WERI-Rb-1 (cell line): ENCODE data around the gene CNOT6.

Experiments
- DNase-seq: peaks from one replicate; pipeline ENCODE4 v3.0.0-alpha.2; 2020
- H3K27ac ChIP-seq: fragments of 250-450 bp; sonication (Bioruptor Pico); 2 replicates; pipeline ENCODE4 v1.5.1; 2020; ENCODE audit warnings: mild to moderate bottlenecking, moderate library complexity
- H3K27me3 ChIP-seq: fragments of 250-450 bp; sonication (Bioruptor Pico); 2 replicates; pipeline ENCODE4 v1.5.1; 2021; ENCODE audit warnings: mild to moderate bottlenecking, low read depth, moderate library complexity; ENCODE audit not compliant: insufficient read depth, severe bottlenecking
- H3K36me3 ChIP-seq: fragments of 250-450 bp; sonication (Bioruptor Pico); 2 replicates; pipeline ENCODE4 v1.5.1; 2020; ENCODE audit warnings: mild to moderate bottlenecking, moderate library complexity
- H3K4me3 ChIP-seq: 2 replicates; pipeline ENCODE4 v1.5.1; 2011; ENCODE audit warnings: low read depth, mild to moderate bottlenecking, control low read depth, low read length
- H3K9me3 ChIP-seq: fragments of 250-450 bp; sonication (Bioruptor Pico); 2 replicates; pipeline ENCODE4 v1.5.1; 2021; ENCODE audit warnings: mild to moderate bottlenecking, moderate library complexity; ENCODE audit not compliant: severe bottlenecking
- TF ChIP-seq, protein P1 (sequence below): IDR thresholded peaks from 2 replicates; pipeline ENCODE4 v1.5.1; 2011; ENCODE audit warnings: low read depth, mild to moderate bottlenecking, control low read depth, inconsistent platforms, low read length

The CNOT6 gene

DNA sequence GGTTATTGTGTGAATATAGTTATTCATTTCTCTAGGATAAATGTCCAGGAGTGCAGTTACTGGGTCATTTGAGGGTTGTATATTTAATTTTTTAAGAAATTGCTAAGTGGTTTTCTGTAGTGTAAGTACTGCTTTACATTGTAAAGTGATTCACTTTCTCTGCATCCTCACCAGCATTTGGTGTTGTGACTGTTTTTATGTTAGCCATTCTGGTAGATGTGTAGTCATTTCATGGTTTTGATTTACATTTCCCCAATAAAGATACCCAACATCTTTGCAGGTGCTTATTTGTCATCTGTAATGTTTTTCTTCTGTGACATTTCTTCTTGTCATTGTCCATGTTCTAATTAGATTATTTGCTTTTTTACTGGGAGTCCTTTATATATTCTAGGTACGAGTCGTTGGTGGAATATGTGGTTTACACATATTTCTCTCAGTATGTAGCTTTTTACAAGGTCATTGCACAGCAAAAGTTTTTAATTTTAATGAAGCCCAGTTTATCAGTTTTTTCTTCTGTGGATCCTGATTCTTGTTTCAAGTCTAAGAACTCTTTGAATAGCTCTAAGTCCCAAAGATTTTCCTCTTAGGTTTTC lies 63.1 kb downstream of the CNOT6 start:
- H3K27ac ChIP-seq = no peak overlapping the region
- no peak for DNase-seq
- peaks cover 7% of the 10 kb centered on the region for H3K36me3 ChIP-seq
- H3K9me3 ChIP-seq = no peaks in the 10 kb centered on the region
- TF ChIP-seq, protein P1, sequence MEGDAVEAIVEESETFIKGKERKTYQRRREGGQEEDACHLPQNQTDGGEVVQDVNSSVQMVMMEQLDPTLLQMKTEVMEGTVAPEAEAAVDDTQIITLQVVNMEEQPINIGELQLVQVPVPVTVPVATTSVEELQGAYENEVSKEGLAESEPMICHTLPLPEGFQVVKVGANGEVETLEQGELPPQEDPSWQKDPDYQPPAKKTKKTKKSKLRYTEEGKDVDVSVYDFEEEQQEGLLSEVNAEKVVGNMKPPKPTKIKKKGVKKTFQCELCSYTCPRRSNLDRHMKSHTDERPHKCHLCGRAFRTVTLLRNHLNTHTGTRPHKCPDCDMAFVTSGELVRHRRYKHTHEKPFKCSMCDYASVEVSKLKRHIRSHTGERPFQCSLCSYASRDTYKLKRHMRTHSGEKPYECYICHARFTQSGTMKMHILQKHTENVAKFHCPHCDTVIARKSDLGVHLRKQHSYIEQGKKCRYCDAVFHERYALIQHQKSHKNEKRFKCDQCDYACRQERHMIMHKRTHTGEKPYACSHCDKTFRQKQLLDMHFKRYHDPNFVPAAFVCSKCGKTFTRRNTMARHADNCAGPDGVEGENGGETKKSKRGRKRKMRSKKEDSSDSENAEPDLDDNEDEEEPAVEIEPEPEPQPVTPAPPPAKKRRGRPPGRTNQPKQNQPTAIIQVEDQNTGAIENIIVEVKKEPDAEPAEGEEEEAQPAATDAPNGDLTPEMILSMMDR = no peak
- H3K27me3 ChIP-seq = no peaks in the 10 kb centered on the region
- no peak overlapping the region for H3K4me3 ChIP-seq

DNA sequence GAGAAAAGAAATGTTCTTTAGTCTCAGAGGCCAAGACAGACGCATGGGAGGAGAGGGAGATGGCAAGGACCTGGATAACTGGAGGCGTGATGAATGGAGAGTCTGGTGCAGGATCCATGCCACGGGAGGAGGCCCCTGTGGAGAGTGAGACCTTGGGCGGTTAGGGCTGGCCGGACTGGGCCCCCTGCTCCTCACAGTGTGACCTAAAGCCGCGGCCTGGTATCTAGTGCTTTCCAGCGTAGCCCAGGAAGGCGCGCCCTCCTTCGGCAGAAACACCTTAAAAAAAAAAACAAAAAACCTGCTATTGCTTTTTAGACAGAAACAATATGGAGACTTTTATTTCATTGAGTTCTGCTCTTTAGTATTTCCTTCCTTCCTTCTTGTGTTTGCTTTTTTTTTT lies 64.1 kb downstream of the CNOT6 start:
- Histone ChIP-seq H3K27me3 (no peaks in the 10 kb centered on the region), H3K36me3 (peaks cover 7% of the 10 kb centered on the region), H3K9me3 (no peaks in the 10 kb centered on the region), H3K27ac (no peak overlapping the region), H3K4me3 (no peak overlapping the region)
- TF ChIP-seq, protein P1 = no peak
- DNase-seq = no peak

DNA sequence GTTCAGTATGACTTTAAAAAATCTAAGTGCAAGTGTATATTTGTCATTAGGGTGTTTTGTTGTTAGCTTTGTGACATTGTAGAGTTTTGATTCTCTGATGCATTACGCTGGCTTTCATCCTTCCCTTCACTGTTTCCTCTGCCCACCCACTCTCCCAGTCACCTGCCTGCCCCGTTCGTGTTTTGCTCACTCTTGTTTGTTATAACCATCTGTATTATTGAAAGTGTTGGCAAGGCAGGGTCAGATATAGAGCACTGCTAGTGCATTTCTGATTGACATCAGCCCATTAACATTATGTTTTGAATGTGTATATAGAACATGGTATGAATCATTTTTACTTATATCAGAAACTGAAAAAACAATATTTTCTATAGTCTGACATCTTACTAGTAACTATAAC lies 69.8 kb downstream of the CNOT6 start:
- TF ChIP-seq, protein P1 = no peak
- Histone ChIP-seq H3K4me3 (no peak overlapping the region), H3K36me3 (peaks cover 19% of the 10 kb centered on the region), H3K27ac (no peak overlapping the region), H3K9me3 (no peaks in the 10 kb centered on the region), H3K27me3 (no peaks in the 10 kb centered on the region)
- DNase-seq = no peak

DNA sequence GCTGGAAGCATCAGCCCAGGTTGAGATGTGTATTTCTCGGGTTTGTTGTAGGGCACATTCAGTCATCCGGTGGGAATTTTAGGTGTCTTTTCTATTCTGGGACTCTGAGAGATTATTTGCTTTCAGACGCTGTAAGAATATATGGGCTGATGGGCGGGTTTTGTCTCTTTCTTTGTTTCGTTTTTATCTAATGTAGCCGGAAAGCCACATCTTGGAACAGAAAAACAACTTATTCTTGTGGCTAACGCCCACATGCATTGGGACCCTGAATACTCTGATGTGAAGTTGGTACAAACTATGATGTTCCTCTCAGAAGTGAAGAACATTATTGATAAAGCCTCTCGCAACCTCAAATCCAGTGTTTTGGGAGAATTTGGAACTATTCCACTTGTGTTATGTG lies 74.7 kb downstream of the CNOT6 start:
- no peak overlapping the region for H3K4me3 ChIP-seq
- H3K9me3 ChIP-seq = no peaks in the 10 kb centered on the region
- no peaks in the 10 kb centered on the region for H3K27me3 ChIP-seq
- H3K36me3 ChIP-seq = peaks cover 24% of the 10 kb centered on the region
- TF ChIP-seq, protein P1 = no peak
- no peak overlapping the region for H3K27ac ChIP-seq
- DNase-seq = no peak

DNA sequence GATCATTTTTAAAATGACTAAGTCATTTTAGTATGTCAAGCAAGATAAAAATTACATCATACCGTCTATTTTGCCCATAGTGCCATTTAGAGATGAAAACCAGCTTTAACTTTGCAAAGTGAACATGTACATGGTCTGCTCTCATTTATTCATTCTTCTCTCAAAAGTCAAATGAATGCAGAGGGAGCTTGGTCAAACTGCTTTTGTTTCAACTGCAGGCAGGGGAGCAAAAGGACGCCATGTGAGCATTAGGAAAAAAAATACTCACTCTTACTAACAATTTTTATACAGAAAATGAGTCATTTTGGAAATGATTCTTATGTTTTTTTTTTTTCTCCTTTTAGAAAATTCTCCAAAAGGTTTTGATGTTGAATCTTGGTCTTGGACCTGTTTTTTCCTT lies 81.4 kb downstream of the CNOT6 start:
- peaks cover 5% of the 10 kb centered on the region; the same call in 1 of the 2 replicates for H3K36me3 ChIP-seq
- no peak overlapping the region for H3K27ac ChIP-seq
- H3K27me3 ChIP-seq = no peaks in the 10 kb centered on the region
- H3K4me3 ChIP-seq = no peak overlapping the region
- DNase-seq = no peak
- no peaks in the 10 kb centered on the region for H3K9me3 ChIP-seq
- TF ChIP-seq, protein P1 = no peak

DNA sequence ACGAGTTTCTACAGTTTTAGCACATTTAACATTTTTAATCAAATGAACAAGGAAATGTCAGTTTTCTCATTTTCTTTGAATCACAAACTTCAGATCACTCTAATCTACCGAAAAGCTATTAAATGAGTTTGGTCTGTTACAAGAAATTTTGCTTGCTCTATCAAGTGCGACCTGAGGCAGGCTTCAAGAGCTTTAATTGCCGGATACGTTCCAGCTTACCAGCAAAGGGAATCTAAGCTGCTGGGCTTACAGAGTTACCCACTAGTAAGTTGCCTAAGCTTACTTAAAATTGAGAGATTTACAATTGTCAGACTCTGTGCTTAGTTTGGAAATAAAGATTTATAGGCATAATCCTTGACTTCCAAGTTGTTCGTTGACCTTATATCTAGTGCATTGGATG lies 86.5 kb downstream of the CNOT6 start:
- no peaks in the 10 kb centered on the region; the same call in 1 of the 2 replicates for H3K36me3 ChIP-seq
- no peaks in the 10 kb centered on the region for H3K9me3 ChIP-seq
- H3K4me3 ChIP-seq = no peak overlapping the region
- no peak for DNase-seq
- TF ChIP-seq, protein P1 = no peak
- no peaks in the 10 kb centered on the region for H3K27me3 ChIP-seq
- H3K27ac ChIP-seq = no peak overlapping the region
